H1 (cell line): ENCODE measurements around the gene ZNF316. TPM values are rescaled to one million over a fixed set of nuclear protein-coding genes. Genes with fewer than 3 reads are reported as not detected.

Experiments used
- CTCF ChIA-PET: fragments of 300-600 bp; sonication (Branson Sonifier 250); formaldehyde crosslinking; loops from one replicate; lab custom pipeline; 2021; ENCODE audit not compliant: partially characterized antibody; lab: Charles Lee
- POLR2A ChIA-PET: fragments of 300-600 bp; sonication (Branson Sonifier 250); formaldehyde crosslinking; loops from one replicate; lab custom pipeline; 2021; ENCODE audit warnings: inconsistent platforms; ENCODE audit not compliant: partially characterized antibody; lab: Charles Lee
- DNase-seq, 2 experiments: peaks; one replicate each; pipeline versions ENCODE4 v3.0.0 to v3.0.0-alpha.2; 2010 to 2022; ENCODE audit warnings: low spot score in 2 of 2, low read depth in 1 of 2, mixed read lengths in 1 of 2
- FAIRE-seq: peaks from 2 replicates; lab custom pipeline; 2011; peaks lifted over from hg19 to GRCh38; lab: Jason Lieb, UNC
- H2AFZ ChIP-seq: 2 replicates; pipeline ENCODE4 v1.8.1; 2012; ENCODE audit warnings: low read length, inconsistent platforms
- H2AK5ac ChIP-seq: 2 replicates; pipeline ENCODE4 v1.6.1; 2013; ENCODE audit warnings: low read depth, low read length
- H2BK120ac ChIP-seq: replicated peaks from 2 replicates; pipeline ENCODE3; 2013; ENCODE audit warnings: low read depth, low read length, inconsistent platforms
- H2BK12ac ChIP-seq: 2 replicates; pipeline ENCODE4 v1.6.1; 2013; ENCODE audit warnings: low read depth, low read length
- H2BK15ac ChIP-seq: 2 replicates; pipeline ENCODE4 v1.6.1; 2013; ENCODE audit warnings: low read length
- H2BK20ac ChIP-seq: 2 replicates; pipeline ENCODE4 v1.6.1; 2013; ENCODE audit warnings: low read length
- H2BK5ac ChIP-seq: 2 replicates; pipeline ENCODE4 v1.6.1; 2013; ENCODE audit warnings: low read depth, low read length
- H3K14ac ChIP-seq: 2 replicates; pipeline ENCODE4 v1.6.1; 2013; ENCODE audit warnings: inconsistent platforms; ENCODE audit not compliant: insufficient read length
- H3K18ac ChIP-seq: 2 replicates; pipeline ENCODE4 v1.6.1; 2013; ENCODE audit warnings: low read length; ENCODE audit errors: extremely low read depth
- H3K23ac ChIP-seq: 2 replicates; pipeline ENCODE4 v1.6.1; 2013; ENCODE audit warnings: inconsistent platforms; ENCODE audit not compliant: insufficient read length
- H3K23me2 ChIP-seq: 2 replicates; pipeline ENCODE4 v1.6.1; 2013; ENCODE audit warnings: low read depth, low read length
- H3K27ac ChIP-seq: 2 replicates; pipeline ENCODE4 v1.6.1; 2011; ENCODE audit warnings: low read depth, low read length, inconsistent platforms
- H3K27me3 ChIP-seq, 4 experiments: replicated peaks in 1 of 4; 1 replicate in 1 of 4; 2 replicates in 3 of 4; pipeline versions ENCODE4 v1.6.1 to v1.8.1; 2011 to 2013; ENCODE audit warnings: low read length in 3 of 4, mild to moderate bottlenecking in 3 of 4, inconsistent platforms in 2 of 4, mixed read lengths in 2 of 4, moderate library complexity in 1 of 4; ENCODE audit not compliant: control insufficient read depth in 3 of 4, insufficient read depth in 3 of 4; ENCODE audit errors: extremely low read depth in 1 of 4
- H3K36me3 ChIP-seq, 4 experiments: 2 replicates each; pipeline versions ENCODE4 v1.6.1 to v1.8.1; 2011 to 2013; ENCODE audit warnings: mild to moderate bottlenecking in 4 of 4, low read length in 3 of 4, moderate library complexity in 2 of 4, control low read depth in 1 of 4, inconsistent platforms in 1 of 4; ENCODE audit not compliant: insufficient read depth in 4 of 4, control insufficient read depth in 2 of 4
- H3K4ac ChIP-seq: replicated peaks from 2 replicates; pipeline ENCODE3; 2013; ENCODE audit warnings: low read length, low read depth, mixed read lengths, inconsistent platforms; ENCODE audit not compliant: insufficient read length
- H3K4me1 ChIP-seq, 4 experiments: replicated peaks in 1 of 4; 1 replicate in 1 of 4; 2 replicates in 3 of 4; pipeline versions ENCODE4 v1.6.1 to v1.8.1; 2011 to 2013; ENCODE audit warnings: low read length in 3 of 4, inconsistent platforms in 2 of 4, mixed read lengths in 1 of 4; ENCODE audit not compliant: insufficient read depth in 4 of 4, control insufficient read depth in 3 of 4
- H3K4me2 ChIP-seq, 2 experiments: 2 replicates each; pipeline versions ENCODE4 v1.6.1 to v1.8.1; 2011 to 2013; ENCODE audit warnings: low read depth in 2 of 2, low read length in 2 of 2, control low read depth in 1 of 2, inconsistent platforms in 1 of 2, mild to moderate bottlenecking in 1 of 2; ENCODE audit not compliant: insufficient read depth in 1 of 2
- H3K4me3 ChIP-seq, 4 experiments: fragments of 200-600, 300-600 bp in 1 of 4; sonication (generic), shearing (Covaris generic), sonication (Bioruptor Twin) in 1 of 4; 2 replicates each; pipeline versions ENCODE4 v1.5.1 to v1.8.1; 2011 to 2016; ENCODE audit warnings: low read length in 4 of 4, low read depth in 3 of 4, control low read depth in 2 of 4, inconsistent platforms in 2 of 4, mild to moderate bottlenecking in 2 of 4, mixed read lengths in 1 of 4, moderate library complexity in 1 of 4; ENCODE audit not compliant: insufficient read depth in 2 of 4; ENCODE audit errors: extremely low read depth in 1 of 4
- H3K56ac ChIP-seq: replicated peaks from 2 replicates; pipeline ENCODE3; 2013; ENCODE audit warnings: low read depth, mild to moderate bottlenecking, mixed read lengths, low read length, inconsistent platforms; ENCODE audit not compliant: insufficient read length
- H3K79me1 ChIP-seq: 2 replicates; pipeline ENCODE4 v1.6.1; 2013; ENCODE audit warnings: low read depth, low read length, control low read depth
- H3K79me2 ChIP-seq, 2 experiments: 2 replicates each; pipeline versions ENCODE4 v1.6.1 to v1.8.1; 2012 to 2013; ENCODE audit warnings: low read length in 2 of 2, mild to moderate bottlenecking in 2 of 2, inconsistent platforms in 1 of 2; ENCODE audit not compliant: insufficient read depth in 2 of 2, control insufficient read depth in 1 of 2
- H3K9ac ChIP-seq, 4 experiments: replicated peaks in 1 of 4; 1 replicate in 1 of 4; 2 replicates in 3 of 4; pipeline versions ENCODE4 v1.6.1 to v1.8.1; 2011 to 2013; ENCODE audit warnings: low read depth in 3 of 4, low read length in 3 of 4, control low read depth in 2 of 4, mild to moderate bottlenecking in 2 of 4, moderate library complexity in 2 of 4, inconsistent platforms in 1 of 4; ENCODE audit errors: extremely low read depth in 1 of 4
- H3K9me3 ChIP-seq, 2 experiments: 2 replicates each; pipeline versions ENCODE4 v1.6.1 to v1.8.1; 2012 to 2013; ENCODE audit warnings: mild to moderate bottlenecking in 2 of 2, moderate library complexity in 2 of 2, control low read depth in 1 of 2, inconsistent platforms in 1 of 2, low read depth in 1 of 2, low read length in 1 of 2, mixed read lengths in 1 of 2; ENCODE audit not compliant: insufficient read depth in 2 of 2
- H4K20me1 ChIP-seq, 2 experiments: replicated peaks in 1 of 2; 2 replicates each; pipeline versions ENCODE3 to v1.8.1; 2011 to 2013; ENCODE audit warnings: inconsistent platforms in 2 of 2, low read length in 2 of 2, mild to moderate bottlenecking in 1 of 2; ENCODE audit not compliant: insufficient read depth in 2 of 2, control insufficient read depth in 1 of 2
- H4K5ac ChIP-seq: 2 replicates; pipeline ENCODE4 v1.6.1; 2013; ENCODE audit warnings: low read length, low read depth, mixed read lengths, inconsistent platforms; ENCODE audit not compliant: insufficient read length
- H4K8ac ChIP-seq: 2 replicates; pipeline ENCODE4 v1.8.0; 2013; ENCODE audit warnings: mild to moderate bottlenecking, moderate library complexity, low read length, inconsistent platforms; ENCODE audit not compliant: insufficient read depth; ENCODE audit errors: extremely low read depth
- H4K91ac ChIP-seq: replicated peaks from 2 replicates; pipeline ENCODE3; 2013; ENCODE audit warnings: low read length, mixed read lengths, inconsistent platforms; ENCODE audit not compliant: insufficient read length
- CTCF ChIP-seq, 3 experiments: IDR thresholded peaks; 1 replicate in 2 of 3; 2 replicates in 1 of 3; pipeline versions ENCODE4 v1.5.1 to v1.6.1; 2011; ENCODE audit warnings: low read length in 3 of 3, mild to moderate bottlenecking in 3 of 3, inconsistent platforms in 2 of 3, low read depth in 1 of 3, moderate library complexity in 1 of 3; ENCODE audit not compliant: insufficient read depth in 1 of 3; ENCODE audit errors: control extremely low read depth in 1 of 3
- FOSL1 ChIP-seq: IDR thresholded peaks from 2 replicates; pipeline ENCODE4 v1.6.1; 2011; ENCODE audit warnings: mild to moderate bottlenecking, low read depth, low read length, moderate library complexity; ENCODE audit not compliant: insufficient read depth
- HDAC6 ChIP-seq: IDR thresholded peaks from one replicate; pipeline ENCODE4 v1.7.1; 2012; ENCODE audit warnings: low read depth, mild to moderate bottlenecking, inconsistent platforms, low read length, moderate library complexity
- MAX ChIP-seq: IDR thresholded peaks from 2 replicates; pipeline ENCODE4 v1.6.1; 2012; ENCODE audit warnings: inconsistent platforms
- NANOG ChIP-seq: IDR thresholded peaks from 2 replicates; pipeline ENCODE4 v1.6.1; 2011; ENCODE audit warnings: low read length, low read depth, mild to moderate bottlenecking, inconsistent platforms; ENCODE audit not compliant: insufficient read depth, poor library complexity, severe bottlenecking
- RAD21 ChIP-seq, 2 experiments: IDR thresholded peaks in 1 of 2; conservative IDR thresholded peaks in 1 of 2; 2 replicates each; pipeline ENCODE4 v1.6.1; 2011; ENCODE audit warnings: low read depth in 2 of 2, low read length in 2 of 2, improper control_type of control experiment in 1 of 2, inconsistent platforms in 1 of 2, mild to moderate bottlenecking in 1 of 2, moderate library complexity in 1 of 2
- TEAD4 ChIP-seq: IDR thresholded peaks from 2 replicates; pipeline ENCODE4 v1.6.1; 2012; ENCODE audit warnings: low read depth, low read length, inconsistent platforms, mixed read lengths
- USF2 ChIP-seq: IDR thresholded peaks from 2 replicates; pipeline ENCODE4 v1.6.1; 2011; ENCODE audit warnings: low read length, improper control_type of control experiment
- ZNF274 ChIP-seq: IDR thresholded peaks from 2 replicates; pipeline ENCODE4 v1.7.0; 2012; ENCODE audit warnings: low read length, borderline replicate concordance; ENCODE audit errors: extremely low read depth
- WGBS, 2 experiments: shearing (Covaris generic) in 1 of 2; methylation state at CpG; one replicate each; pipeline versions ENCODE4 v1.1.6 to v1.1.7; 2013 to 2015; ENCODE audit warnings: low lambda C conversion rate in 2 of 2, mixed read lengths in 2 of 2, inconsistent platforms in 1 of 2, low coverage in 1 of 2, missing lambda C conversion rate in 1 of 2; ENCODE audit not compliant: insufficient replicate concordance in 2 of 2, insufficient coverage in 1 of 2, insufficient read length in 1 of 2; ENCODE audit errors: extremely low coverage in 1 of 2, missing lambda C conversion rate in 1 of 2; 5-methylcytosine and 5-hydroxymethylcytosine counted together
- polyA plus RNA-seq, 7 experiments: library from polyadenylated mRNA; depleted of rRNA in 3 of 7; stranded (reverse) in 5 of 7; unstranded in 2 of 7; fragments of >200 nt in 5 of 7; fragments of 200-250 nt in 2 of 7; gene quantifications; 1 replicate in 5 of 7; 2 replicates in 1 of 7; 4 replicates in 1 of 7; pipeline versions ENCODE4 v1.2.1 to v1.2.3, GENCODE V29; 2011 to 2013; ENCODE audit warnings: missing spikeins in 2 of 7, mixed read lengths in 2 of 7
- total RNA-seq: library from RNA; stranded (reverse); fragmentation: NEBNext Ultra II Directional; extraction: Animal tissue kit (Norgen Biotek cat#: 25700); gene quantifications from 2 replicates; pipeline ENCODE4 v1.2.1, GENCODE V29; 2021

ZNF316 gene
- total and polyA plus RNA-seq, 2 of the 8 experiments (the other 6 are each of a cell fraction or from before 2014, with no cell fraction given): 3.6 to 13.7 TPM

- no peaks in the 10 kb centered on the region for H3K23me2 ChIP-seq
- TF ChIP-seq NANOG: no peak
- TF ChIP-seq RAD21 (IDR thresholded peaks at IDR 0.05 in 1 of 2, conservative IDR thresholded peaks at IDR 0.05 in 1 of 2; ENCODE audit: low read depth in 2 of 2, low read length in 2 of 2): no peak
- TF ChIP-seq FOSL1: no peak
- no peak for TF ChIP-seq USF2
- no peak for TF ChIP-seq TEAD4
- TF ChIP-seq HDAC6: no peak
- no peak for TF ChIP-seq CTCF (IDR thresholded peaks at IDR 0.05; ENCODE audit: control extremely low read depth in 1 of 3, insufficient read depth in 1 of 3, low read depth in 1 of 3, low read length in 3 of 3)
- TF ChIP-seq ZNF274: no peak
- TF ChIP-seq MAX: no peak
Observed at GRCh38 chr7:6650086-6650485, 13.0 kb downstream of the ZNF316 start.

More at GRCh38 chr7:6650086-6650485, 13.0 kb downstream of the ZNF316 start:
- Histone ChIP-seq H3K79me2 (no peaks in the 10 kb centered on the region), H2BK5ac (no peak overlapping the region), H2AFZ (no peak overlapping the region), H4K5ac (no peak overlapping the region), H3K27me3 (no peaks in the 10 kb centered on the region; a peak in 1 of 7 replicates), H3K14ac (no peak overlapping the region), H3K9ac (no peak overlapping the region), H3K27ac (no peak overlapping the region), H2BK15ac (no peak overlapping the region), H2BK20ac (no peak overlapping the region), H2BK120ac (no peak overlapping the region), H3K4ac (no peak overlapping the region), H4K91ac (no peak overlapping the region), H3K56ac (no peak overlapping the region), H3K23ac (no peak overlapping the region), H3K4me3 (no peak overlapping the region), H3K4me2 (no peak overlapping the region), H2BK12ac (no peak overlapping the region), H3K18ac (no peak overlapping the region), H2AK5ac (no peak overlapping the region), H4K20me1 (peaks cover 0 to 2% of the 10 kb centered on the region in 2 experiments), H3K79me1 (no peaks in the 10 kb centered on the region; the same call in 1 of the 2 replicates), H4K8ac (no peak overlapping the region), H3K36me3 (peaks cover 0 to 30% (median 2%) of the 10 kb centered on the region in 4 experiments; a peak in 3 of 8 replicates), H3K4me1 (no peaks in the 10 kb centered on the region), H3K9me3 (no peaks in the 10 kb centered on the region; a peak in 1 of 4 replicates)
- ChIA-PET CTCF (interaction anchor here (0.6 to 1.7 kb wide), 3 partner anchors 9 to 57 kb away, joined by 3 to 6 read pairs (median 4); no protein-coding TSS in a partner anchor), POLR2A (interaction anchor here (0.8 to 1.5 kb wide), 2 partner anchors 9 to 16 kb away, joined by 3 to 7 read pairs; no protein-coding TSS in a partner anchor)
- WGBS, 2 experiments: 88% methylated on average over 10 of the region's 10 CpGs; no CpG with 5 or more reads in 1 of the 2 experiments
- FAIRE-seq (no peak), DNase-seq (no peak)
